NCI-H187 (cell line): ENCODE data around the gene AKT1.
"Not testable (repeated sequence)": the region's sequence is repeated elsewhere in the genome, so short reads cannot be mapped to it uniquely, and the experiment has no call there.

Source experiments
- DNase-seq, 2 experiments: peaks; one replicate each; lab custom pipeline; 2025; lab: John Stamatoyannopoulos, UW

The AKT1 gene

GRCh38 chr14:104818714-104819161 is 23.2 kb upstream of the AKT1 start:
- no peak for DNase-seq

GRCh38 chr14:104817930-104818713 is 22.6 kb upstream of the AKT1 start:
- no peak for DNase-seq

- no peak for DNase-seq
These were observed 21.0 kb upstream of the AKT1 start for GRCh38 chr14:104816616-104816884.

- not testable (repeated sequence) for DNase-seq
These were observed 19.2 kb upstream of the AKT1 start for GRCh38 chr14:104814701-104815100.

- no peak for DNase-seq
These were observed 17.7 kb upstream of the AKT1 start for GRCh38 chr14:104813286-104813685.

- no peak for DNase-seq
These were observed 14.8 kb upstream of the AKT1 start for GRCh38 chr14:104810316-104810715.

- no peak for DNase-seq
These were observed 12.9 kb upstream of the AKT1 start for GRCh38 chr14:104808456-104808855.

- no peak for DNase-seq
These were observed 11.3 kb upstream of the AKT1 start for GRCh38 chr14:104806625-104807465.

- no peak for DNase-seq
These were observed 10.5 kb upstream of the AKT1 start for GRCh38 chr14:104805941-104806624.

- DNase-seq = no peak
These were observed 9.8 kb upstream of the AKT1 start for GRCh38 chr14:104805326-104805678.

GRCh38 chr14:104804481-104805325 is 9.2 kb upstream of the AKT1 start:
- DNase-seq = no peak

- DNase-seq = no peak
These were observed 8.4 kb upstream of the AKT1 start for GRCh38 chr14:104803912-104804410.

GRCh38 chr14:104803280-104803911 is 7.8 kb upstream of the AKT1 start:
- no peak for DNase-seq

GRCh38 chr14:104802394-104803184 is 7.0 kb upstream of the AKT1 start:
- no peak for DNase-seq

GRCh38 chr14:104801520-104802393 is 6.2 kb upstream of the AKT1 start:
- no peak for DNase-seq

GRCh38 chr14:104800771-104801519 is 5.4 kb upstream of the AKT1 start, which contains the start of gene ZBTB42:
TSS of gene ZBTB42 (plus strand) at chr14:104801101. CDS start at chr14:104801198, 97 bp downstream.
- peak in 1 of 2 experiments; percentile 17 for DNase-seq

- no peak for DNase-seq
These were observed 4.6 kb upstream of the AKT1 start for GRCh38 chr14:104800015-104800770.
